HFFc6 (cell line): ENCODE measurements around the gene SLC43A3. TPM values are rescaled to one million over a fixed set of nuclear protein-coding genes. Genes with fewer than 3 reads are reported as not detected.
A peak's percentile ranks its signal among the peaks of the same experiment; 100 is the strongest.

Source experiments
- DNase-seq: peaks from one replicate; pipeline ENCODE4 v3.0.0-alpha.2; 2018
- H3K27ac Mint-ChIP-seq: 2 replicates; pipeline ENCODE4 v1.8.0; 2020; ENCODE audit warnings: mild to moderate bottlenecking, mixed read lengths
- H3K27me3 Mint-ChIP-seq: 2 replicates; pipeline ENCODE4 v1.8.0; 2021; ENCODE audit warnings: mild to moderate bottlenecking, moderate library complexity, mixed read lengths; ENCODE audit not compliant: insufficient read depth
- H3K36me3 Mint-ChIP-seq: 2 replicates; pipeline ENCODE4 v1.8.0; 2021; ENCODE audit warnings: low read depth, mixed read lengths
- H3K4me1 Mint-ChIP-seq: 2 replicates; pipeline ENCODE4 v1.8.0; 2020; ENCODE audit warnings: low read depth, mixed read lengths
- H3K4me3 Mint-ChIP-seq: 2 replicates; pipeline ENCODE4 v1.8.0; 2020; ENCODE audit warnings: mild to moderate bottlenecking, moderate library complexity, mixed read lengths
- H3K9me3 Mint-ChIP-seq: 2 replicates; pipeline ENCODE4 v1.8.0; 2020; ENCODE audit warnings: mild to moderate bottlenecking, mixed read lengths
- total RNA-seq, 6 experiments: library from RNA; stranded (reverse); fragmentation: NEBNext Ultra II Directional; extraction: Animal tissue kit (Norgen Biotek cat#: 25700); gene quantifications; 2 replicates in 1 of 6; 3 replicates in 5 of 6; pipeline ENCODE4 v1.2.3, GENCODE V29; 2021
- TF ChIP-seq, protein P1 (sequence below): fragments of 200-600 bp; sonication (generic); IDR thresholded peaks from 2 replicates; pipeline ENCODE4 v1.5.0; 2021; ENCODE audit warnings: antibody characterized with exemption, mild to moderate bottlenecking

Gene SLC43A3
- total RNA-seq, 6 experiments from 2014 or later, result 2.1 to 18.7 (median 15.8) TPM

DNA sequence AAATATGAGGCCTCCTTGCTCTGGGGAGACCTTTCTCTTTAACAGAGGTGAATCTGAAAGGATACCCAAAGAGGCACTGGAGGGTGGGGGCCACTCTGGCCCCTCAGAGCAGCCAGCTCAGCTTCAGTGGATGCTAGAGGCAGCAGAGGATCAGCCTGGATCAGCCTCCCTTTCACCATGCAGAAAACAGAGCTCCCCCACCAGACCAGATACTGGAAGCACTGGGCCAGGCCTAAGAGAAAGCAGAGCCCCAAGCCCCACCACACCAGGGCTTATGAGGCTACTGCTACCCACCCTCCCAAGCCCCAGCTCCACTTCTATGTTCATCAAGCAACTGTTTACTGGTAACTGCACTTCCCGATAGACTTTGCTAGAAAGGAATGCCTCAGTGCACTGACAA, 4.0 kb upstream of the SLC43A3 start:
- Mint-ChIP-seq H3K27ac (no peak overlapping the region), H3K36me3 (no peaks in the 10 kb centered on the region), H3K9me3 (no peaks in the 10 kb centered on the region), H3K4me1 (peaks cover 58% of the 10 kb centered on the region), H3K27me3 (peaks cover 6% of the 10 kb centered on the region), H3K4me3 (no peak overlapping the region)
- no peak for DNase-seq
- TF ChIP-seq, protein P1, sequence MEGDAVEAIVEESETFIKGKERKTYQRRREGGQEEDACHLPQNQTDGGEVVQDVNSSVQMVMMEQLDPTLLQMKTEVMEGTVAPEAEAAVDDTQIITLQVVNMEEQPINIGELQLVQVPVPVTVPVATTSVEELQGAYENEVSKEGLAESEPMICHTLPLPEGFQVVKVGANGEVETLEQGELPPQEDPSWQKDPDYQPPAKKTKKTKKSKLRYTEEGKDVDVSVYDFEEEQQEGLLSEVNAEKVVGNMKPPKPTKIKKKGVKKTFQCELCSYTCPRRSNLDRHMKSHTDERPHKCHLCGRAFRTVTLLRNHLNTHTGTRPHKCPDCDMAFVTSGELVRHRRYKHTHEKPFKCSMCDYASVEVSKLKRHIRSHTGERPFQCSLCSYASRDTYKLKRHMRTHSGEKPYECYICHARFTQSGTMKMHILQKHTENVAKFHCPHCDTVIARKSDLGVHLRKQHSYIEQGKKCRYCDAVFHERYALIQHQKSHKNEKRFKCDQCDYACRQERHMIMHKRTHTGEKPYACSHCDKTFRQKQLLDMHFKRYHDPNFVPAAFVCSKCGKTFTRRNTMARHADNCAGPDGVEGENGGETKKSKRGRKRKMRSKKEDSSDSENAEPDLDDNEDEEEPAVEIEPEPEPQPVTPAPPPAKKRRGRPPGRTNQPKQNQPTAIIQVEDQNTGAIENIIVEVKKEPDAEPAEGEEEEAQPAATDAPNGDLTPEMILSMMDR, result no peak; the same call in 1 of the 2 replicates

GRCh38 chr11:57429946-57430345, 3.0 kb upstream of the SLC43A3 start:
- no peak overlapping the region for H3K4me3 Mint-ChIP-seq
- TF ChIP-seq, protein P1, result no peak
- no peaks in the 10 kb centered on the region for H3K9me3 Mint-ChIP-seq
- H3K36me3 Mint-ChIP-seq, result no peaks in the 10 kb centered on the region
- DNase-seq, result no peak
- H3K27ac Mint-ChIP-seq, result no peak overlapping the region
- peaks cover 6% of the 10 kb centered on the region for H3K27me3 Mint-ChIP-seq
- H3K4me1 Mint-ChIP-seq, result peaks cover 62% of the 10 kb centered on the region

GRCh38 chr11:57428643-57429042, 1.7 kb upstream of the SLC43A3 start:
- Mint-ChIP-seq H3K4me3 (no peak overlapping the region), H3K4me1 (peaks cover 58% of the 10 kb centered on the region), H3K27ac (no peak overlapping the region), H3K36me3 (no peaks in the 10 kb centered on the region), H3K27me3 (peaks cover 6% of the 10 kb centered on the region), H3K9me3 (no peaks in the 10 kb centered on the region)
- no peak for DNase-seq
- TF ChIP-seq, protein P1, result no peak

DNA sequence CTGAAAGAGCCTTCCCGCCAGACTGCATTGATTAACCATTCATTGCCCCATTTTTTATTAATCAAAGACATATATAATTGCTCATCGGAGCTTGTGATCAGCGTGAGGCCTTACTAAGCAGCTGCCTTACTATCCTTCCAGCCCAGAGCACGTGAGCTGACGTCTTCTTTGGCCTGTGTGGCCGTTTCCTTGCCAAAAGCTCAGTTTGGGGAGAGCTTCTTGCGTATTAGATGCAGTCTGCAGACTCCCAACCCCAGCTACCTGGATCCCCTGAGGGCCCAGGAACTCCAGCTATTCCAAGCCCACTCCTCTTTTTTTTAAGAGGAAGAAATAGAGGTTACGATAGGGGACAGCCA, 784 bp upstream of the SLC43A3 start:
- Mint-ChIP-seq H3K9me3 (no peaks in the 10 kb centered on the region), H3K36me3 (no peaks in the 10 kb centered on the region), H3K4me3 (peak overlapping the region; percentile 85), H3K4me1 (peaks cover 48% of the 10 kb centered on the region), H3K27me3 (peaks cover 6% of the 10 kb centered on the region), H3K27ac (peak overlapping the region; percentile 95)
- TF ChIP-seq, protein P1, result no peak
- no peak for DNase-seq

DNA sequence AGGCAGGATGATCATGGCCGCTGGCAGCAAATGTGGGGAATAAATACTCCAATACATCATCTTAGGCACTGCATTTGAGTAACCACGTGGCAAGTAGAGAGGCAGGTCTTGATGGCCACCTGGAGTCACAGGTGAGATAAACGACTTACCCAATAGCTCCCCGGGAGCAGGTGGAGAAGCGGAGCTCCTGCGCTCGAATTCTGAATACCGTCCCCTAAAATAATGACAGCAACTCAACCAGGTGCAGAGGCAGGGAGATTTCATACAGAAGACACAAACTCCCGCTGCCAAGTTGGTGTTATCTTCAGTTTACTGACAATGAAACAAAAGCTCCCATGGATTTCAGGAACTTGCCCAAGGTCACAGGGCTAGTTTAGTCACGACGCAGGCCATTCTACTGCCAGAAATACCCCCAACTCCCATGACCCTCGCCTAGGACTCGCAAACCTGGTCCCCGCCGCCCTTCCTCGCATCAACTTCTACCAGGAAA, 437 bp downstream of the SLC43A3 start:
- no peaks in the 10 kb centered on the region for H3K36me3 Mint-ChIP-seq
- H3K4me1 Mint-ChIP-seq, result peaks cover 38% of the 10 kb centered on the region
- TF ChIP-seq, protein P1, result no peak
- H3K9me3 Mint-ChIP-seq, result no peaks in the 10 kb centered on the region
- DNase-seq, result no peak
- peak overlapping the region; percentile 68 for H3K27ac Mint-ChIP-seq
- peaks cover 10% of the 10 kb centered on the region for H3K27me3 Mint-ChIP-seq
- peak overlapping the region; percentile 85 for H3K4me3 Mint-ChIP-seq
